NCI-H345 (cell line): Measurements from ENCODE around the gene MCRIP2.
A peak's percentile ranks its signal among the peaks of the same experiment; 100 is the strongest.

Experiments
- DNase-seq: peaks from one replicate; lab custom pipeline; 2025; lab: John Stamatoyannopoulos, UW

Gene MCRIP2

DNA sequence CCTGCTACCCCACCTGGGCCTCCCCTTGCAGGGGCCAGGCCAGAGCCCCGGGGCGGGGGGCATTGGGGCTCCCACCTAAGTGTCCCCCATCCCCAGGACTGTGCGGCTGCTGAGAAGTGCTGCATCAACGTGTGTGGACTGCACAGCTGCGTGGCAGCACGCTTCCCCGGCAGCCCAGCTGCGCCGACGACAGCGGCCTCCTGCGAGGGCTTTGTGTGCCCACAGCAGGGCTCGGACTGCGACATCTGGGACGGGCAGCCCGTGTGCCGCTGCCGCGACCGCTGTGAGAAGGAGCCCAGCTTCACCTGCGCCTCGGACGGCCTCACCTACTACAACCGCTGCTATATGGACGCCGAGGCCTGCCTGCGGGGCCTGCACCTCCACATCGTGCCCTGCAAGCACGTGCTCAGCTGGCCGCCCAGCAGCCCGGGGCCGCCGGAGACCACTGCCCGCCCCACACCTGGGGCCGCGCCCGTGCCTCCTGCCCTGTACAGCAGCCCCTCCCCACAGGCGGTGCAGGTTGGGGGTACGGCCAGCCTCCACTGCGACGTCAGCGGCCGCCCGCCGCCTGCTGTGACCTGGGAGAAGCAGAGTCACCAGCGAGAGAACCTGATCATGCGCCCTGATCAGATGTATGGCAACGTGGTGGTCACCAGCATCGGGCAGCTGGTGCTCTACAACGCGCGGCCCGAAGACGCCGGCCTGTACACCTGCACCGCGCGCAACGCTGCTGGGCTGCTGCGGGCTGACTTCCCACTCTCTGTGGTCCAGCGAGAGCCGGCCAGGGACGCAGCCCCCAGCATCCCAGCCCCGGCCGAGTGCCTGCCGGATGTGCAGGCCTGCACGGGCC lies 8.9 kb upstream of the MCRIP2 start:
- no peak for DNase-seq

- DNase-seq = no peak
These were observed 8.1 kb upstream of the MCRIP2 start for GRCh38 chr16:633336-634050.

GRCh38 chr16:634051-634670 lies 7.5 kb upstream of the MCRIP2 start:
- no peak for DNase-seq

GRCh38 chr16:634996-635395 lies 6.6 kb upstream of the MCRIP2 start:
- no peak for DNase-seq

DNA sequence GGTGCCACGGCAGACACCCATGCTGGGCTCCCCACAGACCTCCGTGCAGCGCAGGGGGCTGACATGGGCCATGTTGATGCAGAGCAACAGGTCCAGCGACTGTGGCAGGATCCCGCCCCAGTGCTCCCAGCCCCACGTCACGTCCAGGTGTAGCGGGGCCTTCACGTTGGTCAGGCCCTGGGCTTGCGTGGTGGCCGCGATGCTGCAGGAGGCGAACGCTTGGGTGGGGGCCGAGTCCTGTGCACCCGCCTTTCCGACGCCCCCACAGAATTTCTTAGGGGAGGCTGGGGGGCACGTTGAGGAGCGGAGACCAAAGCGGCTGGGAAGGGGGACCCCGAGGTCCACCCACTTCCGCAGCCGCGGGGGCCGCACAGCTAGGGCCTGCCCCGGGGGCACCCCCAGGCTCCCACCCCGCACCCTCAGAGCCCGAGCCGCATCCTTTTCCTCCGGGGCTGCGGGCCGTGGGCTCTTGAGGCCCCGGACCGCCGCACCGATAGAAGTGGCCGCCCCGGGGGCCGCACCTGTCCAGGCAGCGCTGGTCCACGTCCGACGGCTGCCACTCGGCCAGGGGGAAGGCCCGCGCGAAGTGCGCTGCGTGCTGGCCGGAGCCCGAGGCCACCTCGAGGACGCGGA lies 5.9 kb upstream of the MCRIP2 start:
- no peak for DNase-seq

- peak; percentile 96 for DNase-seq
These were observed 5.2 kb upstream of the MCRIP2 start, which contains the start of gene METTL26 for GRCh38 chr16:636206-637080. Gene METTL26, minus strand, starts transcription at chr16:636305. Its CDS starts 15 bp downstream, at chr16:636290.

DNA sequence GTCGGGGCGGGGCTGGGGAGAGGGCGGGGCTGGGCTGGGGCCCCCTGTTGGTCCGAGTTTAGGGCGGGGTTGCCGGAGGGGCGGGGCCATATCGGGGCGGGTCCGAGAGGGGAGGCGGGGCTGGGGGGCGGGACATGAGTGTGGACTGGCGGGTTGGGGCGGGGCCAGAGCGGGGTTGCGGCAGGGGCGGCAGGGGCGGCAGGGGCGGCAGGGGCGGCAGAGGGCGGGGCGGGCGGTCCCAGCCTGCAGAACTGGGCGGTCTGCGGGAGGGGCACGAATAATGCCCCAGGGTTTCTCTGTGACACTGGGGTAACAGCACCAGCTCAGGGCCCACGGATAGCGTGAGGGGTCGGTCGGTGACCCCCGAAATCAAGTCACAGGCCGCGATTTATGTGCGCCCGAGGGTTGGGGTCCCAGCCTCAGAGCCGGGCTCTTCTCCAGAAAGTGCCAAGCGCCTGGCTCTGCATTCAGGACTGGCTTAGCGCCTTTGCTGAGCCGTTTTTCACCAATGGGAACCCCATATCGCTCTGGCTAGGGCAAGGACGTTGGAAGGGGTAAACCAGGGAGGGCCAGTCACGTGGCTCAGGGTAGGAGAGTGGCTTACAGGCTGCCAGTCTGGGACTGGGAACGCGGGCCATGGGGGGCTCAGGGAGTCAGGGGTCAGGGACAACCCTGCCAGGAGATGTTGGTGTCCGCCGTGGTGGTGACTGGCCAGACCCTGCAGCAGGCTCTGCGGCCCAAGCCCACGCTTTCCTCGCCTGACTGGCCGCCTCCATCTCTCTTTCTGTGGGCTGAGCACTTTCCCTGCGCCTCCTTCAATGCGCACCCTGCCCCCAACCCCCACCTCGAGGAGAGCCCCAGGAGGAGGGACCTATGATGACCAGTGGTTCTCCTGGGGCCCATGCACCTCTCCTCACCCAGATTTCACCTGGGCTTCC lies 4.3 kb upstream of the MCRIP2 start:
- DNase-seq = peak; percentile 90

DNA sequence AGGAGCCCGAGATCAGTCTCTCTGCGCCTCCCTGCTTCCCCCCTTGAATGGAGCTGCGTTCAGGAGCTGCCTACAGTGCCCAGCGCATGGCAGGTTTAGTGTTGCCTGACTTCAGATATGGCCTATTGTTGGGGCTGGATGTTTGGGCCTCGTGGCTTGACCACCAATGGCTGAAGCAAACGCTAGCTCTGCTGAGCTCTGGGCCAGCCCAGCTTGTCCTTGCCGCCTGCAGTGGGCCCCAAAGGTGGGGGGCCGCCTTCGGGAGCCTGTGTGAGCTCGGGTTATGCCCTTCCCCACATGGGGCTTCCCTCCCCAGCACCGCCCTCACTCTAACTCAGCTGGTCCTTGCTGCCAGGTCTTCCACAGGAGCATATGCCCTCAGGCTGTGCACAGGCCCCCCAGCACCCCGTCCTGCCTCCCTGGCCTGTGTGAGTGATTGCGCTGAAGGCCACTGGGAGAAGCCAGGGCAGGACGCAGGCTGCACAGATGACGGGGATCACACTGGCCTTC lies 3.5 kb upstream of the MCRIP2 start:
- DNase-seq = no peak

DNA sequence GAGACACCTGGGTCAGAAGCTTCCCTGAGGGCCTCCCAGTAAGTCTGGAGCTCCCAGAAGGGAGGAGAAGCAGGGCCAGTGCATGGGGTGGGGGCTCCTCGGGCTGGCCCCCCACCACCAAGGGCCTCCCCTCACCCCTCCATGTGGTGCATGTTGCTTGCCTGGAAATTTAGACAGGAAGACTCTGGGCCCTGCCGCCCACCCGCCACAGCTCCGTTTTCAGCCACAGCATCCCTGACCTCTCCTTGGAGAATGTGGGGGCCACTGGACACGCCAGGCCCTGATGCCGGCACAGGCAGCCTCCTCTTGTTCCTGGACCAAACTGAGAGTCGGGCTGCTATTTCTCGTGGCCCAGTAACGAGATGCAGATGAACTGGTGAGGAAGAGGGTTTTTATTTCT lies 2.8 kb upstream of the MCRIP2 start:
- no peak for DNase-seq

DNA sequence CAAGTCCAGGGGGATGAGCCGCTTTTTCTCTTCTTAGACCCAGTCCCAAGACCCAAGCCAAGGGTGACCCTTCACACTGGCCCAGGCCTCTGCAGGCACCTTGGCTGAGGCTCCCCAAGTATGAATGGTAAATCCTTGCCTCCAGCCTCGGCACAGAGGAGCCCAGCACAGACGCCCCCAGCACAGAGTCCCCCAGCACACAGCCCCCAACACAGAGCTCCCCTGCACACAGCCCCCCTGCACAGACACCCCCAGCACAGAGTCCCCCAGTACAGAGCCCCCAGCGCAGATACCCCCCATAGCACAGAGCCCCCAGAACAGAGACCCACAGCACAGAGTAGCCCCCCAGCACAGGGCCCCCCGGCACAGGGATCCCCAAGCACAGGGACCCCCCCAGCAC lies 1.0 kb upstream of the MCRIP2 start:
- DNase-seq = no peak

DNA sequence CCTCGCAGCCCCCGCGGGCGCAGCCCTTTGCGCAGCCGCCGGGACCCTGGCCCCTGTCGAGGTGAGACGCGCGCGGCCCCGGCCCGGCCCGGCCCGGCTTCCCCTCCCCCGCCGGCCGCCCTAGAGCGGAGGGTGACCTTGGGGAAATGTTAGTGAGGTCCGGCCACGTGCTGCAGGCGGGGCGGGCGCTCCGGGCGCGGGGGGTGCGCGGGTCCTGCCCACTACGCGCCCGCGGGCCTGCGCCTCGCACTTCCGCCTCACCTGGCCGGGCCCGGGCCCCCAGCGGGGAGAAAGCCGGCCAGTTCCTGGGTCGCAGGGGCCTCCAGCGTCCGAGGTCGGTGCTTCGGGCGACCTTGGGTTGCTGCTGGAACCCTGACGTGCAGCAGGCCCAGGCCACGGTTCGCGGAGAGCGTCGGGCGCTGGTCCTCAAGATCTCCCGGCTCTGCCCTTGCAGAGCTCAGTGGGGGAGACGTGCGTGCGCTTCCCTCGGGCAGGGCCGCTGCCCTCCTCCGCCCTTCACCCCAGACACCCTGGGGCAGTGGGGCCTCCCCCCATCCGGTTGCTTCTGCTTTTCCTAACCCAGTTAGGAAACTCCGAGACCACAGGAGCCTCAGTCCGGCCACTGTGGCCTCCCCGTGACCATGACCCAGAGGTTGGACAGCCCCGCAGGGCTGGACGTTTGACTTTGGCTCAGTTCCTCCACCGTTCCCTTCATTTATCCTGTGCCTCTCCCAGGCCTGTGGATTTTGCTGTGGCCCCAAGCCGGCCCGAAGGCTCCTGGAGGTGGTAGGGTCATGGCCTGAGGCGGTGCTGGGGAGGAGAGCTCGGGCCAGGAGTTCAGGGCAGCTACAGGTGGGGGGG lies 791 bp downstream of the MCRIP2 start:
- peak; percentile 29 for DNase-seq

DNA sequence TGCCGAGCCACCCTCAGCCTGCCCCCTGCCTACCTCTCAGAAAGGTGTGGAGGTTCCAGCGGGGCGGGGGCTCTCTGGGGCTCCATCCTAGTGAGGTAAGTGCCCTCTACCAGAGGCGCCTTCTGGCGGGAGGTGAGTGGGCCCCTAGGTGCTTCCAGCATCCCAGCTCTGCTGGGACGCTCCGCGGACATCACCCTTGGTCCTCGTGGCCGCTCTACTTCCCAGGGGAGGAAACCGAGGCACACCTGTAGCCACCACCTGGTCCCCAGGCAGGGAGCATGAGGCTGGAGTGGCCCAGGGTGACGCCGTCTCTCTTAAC lies 1.4 kb downstream of the MCRIP2 start:
- DNase-seq = no peak

- DNase-seq = no peak
These were observed 2.9 kb downstream of the MCRIP2 start for GRCh38 chr16:644556-644955.

GRCh38 chr16:645852-646678 lies 4.4 kb downstream of the MCRIP2 start:
- no peak for DNase-seq

DNA sequence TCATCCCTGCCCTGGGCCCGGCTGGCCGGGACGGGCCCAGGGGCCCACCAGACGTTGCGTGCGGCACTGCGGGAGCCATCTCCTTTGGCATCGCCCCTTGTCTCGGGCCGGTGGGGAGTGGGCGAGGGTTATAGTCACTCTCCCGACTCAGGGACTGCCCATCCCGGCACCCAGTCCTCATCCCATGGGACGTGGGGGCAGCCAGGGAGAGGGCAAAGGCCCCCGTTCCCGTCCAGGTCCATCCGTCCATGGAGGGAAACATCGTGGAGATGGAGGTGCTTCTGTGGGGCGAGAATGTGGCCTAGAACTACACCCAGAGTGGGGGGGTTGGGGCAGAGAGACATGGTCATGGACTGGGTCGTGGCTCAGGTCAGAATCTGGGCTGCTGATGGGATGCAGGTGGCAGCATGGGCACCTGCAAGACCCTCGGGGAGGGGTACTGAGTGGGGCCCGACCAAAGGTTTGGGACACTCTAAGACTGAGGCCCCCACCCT lies 5.1 kb downstream of the MCRIP2 start:
- DNase-seq = no peak

GRCh38 chr16:647173-647902 lies 5.7 kb downstream of the MCRIP2 start:
- no peak for DNase-seq

GRCh38 chr16:648071-648780 lies 6.6 kb downstream of the MCRIP2 start:
- DNase-seq = peak; percentile 58
